Rectal smooth muscle tissue (tissue), 1 donor: ENCODE data around the gene FREM2.

Experiments
- H3K27ac ChIP-seq: one replicate; pipeline ENCODE4 v1.7.0; 2013; ENCODE audit warnings: low read depth, low read length, inconsistent platforms
- H3K27me3 ChIP-seq: one replicate; pipeline ENCODE4 v1.7.0; 2013; ENCODE audit warnings: low read length; ENCODE audit not compliant: control insufficient read depth, insufficient read depth
- H3K36me3 ChIP-seq: one replicate; pipeline ENCODE4 v1.7.0; 2013; ENCODE audit warnings: low read length; ENCODE audit not compliant: control insufficient read depth, insufficient read depth
- H3K4me1 ChIP-seq: one replicate; pipeline ENCODE4 v1.7.0; 2013; ENCODE audit warnings: low read length; ENCODE audit not compliant: control insufficient read depth, insufficient read depth
- H3K4me3 ChIP-seq: one replicate; pipeline ENCODE4 v1.7.0; 2013; ENCODE audit warnings: low read length
- H3K9ac ChIP-seq: one replicate; pipeline ENCODE4 v1.7.0; 2013; ENCODE audit warnings: low read length

The FREM2 gene

DNA sequence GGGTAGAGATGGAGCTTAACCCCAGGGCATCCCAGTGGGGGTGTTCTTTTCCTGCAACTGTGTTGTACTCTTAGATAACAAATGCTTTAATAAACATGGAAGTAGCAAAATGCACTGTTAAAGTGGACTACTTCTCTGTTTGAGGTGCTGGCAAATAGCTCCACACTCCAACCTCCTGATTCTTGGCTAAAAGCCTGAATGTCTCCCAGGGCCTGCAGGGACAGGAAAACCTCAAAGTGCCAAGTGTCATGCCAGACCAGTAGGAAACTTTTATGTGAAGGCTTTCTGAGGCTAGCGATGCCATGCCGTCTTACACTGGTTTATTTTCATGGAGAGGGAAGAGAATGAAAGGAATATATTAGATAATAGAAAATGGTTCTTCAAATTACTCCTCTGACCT lies 6.8 kb downstream of the FREM2 start:
- Histone ChIP-seq H3K4me3 (no peak overlapping the region), H3K27me3 (no peaks in the 10 kb centered on the region), H3K36me3 (no peaks in the 10 kb centered on the region), H3K9ac (no peak overlapping the region), H3K27ac (no peak overlapping the region), H3K4me1 (no peaks in the 10 kb centered on the region)

DNA sequence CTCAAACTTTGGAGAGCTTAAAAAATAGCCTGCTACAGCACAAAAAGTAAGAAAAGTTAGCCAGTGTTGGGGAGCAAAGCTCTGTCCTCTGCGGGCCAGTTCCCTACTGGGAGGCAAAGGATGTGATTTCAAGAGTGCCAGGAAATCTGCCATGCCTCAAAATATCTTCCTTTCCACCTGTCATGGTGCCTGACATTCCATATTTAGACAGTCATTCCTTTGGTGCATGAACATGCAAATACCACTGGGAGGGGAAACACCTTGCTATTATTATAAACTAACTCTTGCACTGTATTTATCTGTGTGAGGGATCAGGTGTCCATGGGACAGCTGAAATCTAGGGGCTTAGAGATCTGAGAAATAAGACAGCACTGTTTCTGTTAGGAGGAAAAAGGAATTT lies 10.3 kb downstream of the FREM2 start:
- Histone ChIP-seq H3K27me3 (no peaks in the 10 kb centered on the region), H3K9ac (no peak overlapping the region), H3K4me3 (no peak overlapping the region), H3K36me3 (no peaks in the 10 kb centered on the region), H3K27ac (no peak overlapping the region), H3K4me1 (no peaks in the 10 kb centered on the region)

DNA sequence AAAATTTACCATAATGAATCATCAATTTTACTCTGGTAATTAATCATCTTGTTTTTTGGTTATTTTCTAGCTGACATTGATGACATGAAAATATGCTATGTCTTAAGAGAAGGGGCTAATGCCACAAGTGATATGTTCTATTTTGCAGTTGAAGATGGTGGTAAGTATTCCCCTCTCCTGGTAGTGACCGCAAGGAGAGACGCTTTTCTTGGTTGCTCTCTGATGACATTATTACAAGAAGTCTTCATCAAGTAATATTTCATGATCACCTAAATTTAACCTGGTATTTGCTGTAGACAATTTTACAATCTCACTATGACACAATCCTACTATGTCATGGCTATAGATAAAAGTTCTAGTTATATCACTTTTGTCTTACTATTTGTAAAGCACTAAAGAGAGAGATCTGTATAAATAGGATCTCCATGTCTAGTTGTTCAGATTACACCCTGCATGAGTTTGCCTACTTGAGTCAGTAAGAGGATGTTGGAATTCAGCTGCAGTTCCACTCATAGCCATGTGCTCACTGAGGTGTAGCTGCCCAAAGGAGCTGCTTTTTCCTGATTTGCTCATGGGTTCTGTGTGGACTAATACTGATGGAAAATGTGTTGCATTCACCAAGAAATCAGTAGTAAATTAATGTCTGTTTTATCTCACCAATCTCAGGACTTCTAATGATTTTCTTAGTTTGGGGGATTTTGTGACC lies 10.9 kb downstream of the FREM2 start:
- H3K27me3 ChIP-seq = no peaks in the 10 kb centered on the region
- no peaks in the 10 kb centered on the region for H3K4me1 ChIP-seq
- H3K4me3 ChIP-seq = no peak overlapping the region
- no peak overlapping the region for H3K9ac ChIP-seq
- no peak overlapping the region for H3K27ac ChIP-seq
- no peaks in the 10 kb centered on the region for H3K36me3 ChIP-seq

DNA sequence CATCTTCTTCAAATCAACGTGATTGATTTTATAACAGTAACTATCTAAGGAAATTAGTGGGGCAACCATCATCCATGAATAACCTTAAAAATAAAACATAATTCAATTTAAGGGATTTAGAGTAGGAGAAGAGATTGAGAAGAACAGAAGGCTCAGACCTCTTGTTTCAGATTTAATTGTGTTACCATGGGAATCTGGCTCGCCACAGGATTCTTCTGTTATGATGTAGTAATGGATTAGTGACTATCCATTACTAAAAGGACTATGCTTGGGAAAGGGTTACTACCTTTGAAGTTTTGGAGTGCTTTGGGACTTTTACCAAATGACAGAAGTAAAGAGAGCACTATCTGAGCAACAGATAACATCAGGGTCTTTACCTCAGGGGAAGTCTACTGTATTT lies 13.2 kb downstream of the FREM2 start:
- Histone ChIP-seq H3K4me3 (no peak overlapping the region), H3K27ac (no peak overlapping the region), H3K27me3 (no peaks in the 10 kb centered on the region), H3K36me3 (no peaks in the 10 kb centered on the region), H3K4me1 (no peaks in the 10 kb centered on the region), H3K9ac (no peak overlapping the region)

DNA sequence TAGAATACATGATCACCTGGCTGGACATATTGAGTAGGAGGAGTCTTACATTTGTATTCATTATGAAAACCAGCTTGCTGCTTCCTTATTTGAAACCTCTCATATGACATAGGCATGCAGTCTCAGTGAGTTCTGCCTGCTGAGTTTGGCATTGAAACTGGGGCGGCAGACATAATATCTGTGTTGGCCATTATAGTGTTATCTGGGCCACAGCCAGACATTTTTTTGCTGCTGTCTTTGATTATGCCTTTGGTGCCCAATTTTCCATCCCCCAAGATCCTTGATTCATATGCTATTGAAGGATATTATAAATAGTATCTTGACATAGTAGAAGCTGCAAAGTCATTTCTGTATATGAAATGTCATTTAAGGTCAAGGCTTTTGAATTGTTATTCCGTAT lies 15.8 kb downstream of the FREM2 start:
- Histone ChIP-seq H3K9ac (no peak overlapping the region), H3K27me3 (no peaks in the 10 kb centered on the region), H3K36me3 (no peaks in the 10 kb centered on the region), H3K4me1 (no peaks in the 10 kb centered on the region), H3K4me3 (no peak overlapping the region), H3K27ac (no peak overlapping the region)

DNA sequence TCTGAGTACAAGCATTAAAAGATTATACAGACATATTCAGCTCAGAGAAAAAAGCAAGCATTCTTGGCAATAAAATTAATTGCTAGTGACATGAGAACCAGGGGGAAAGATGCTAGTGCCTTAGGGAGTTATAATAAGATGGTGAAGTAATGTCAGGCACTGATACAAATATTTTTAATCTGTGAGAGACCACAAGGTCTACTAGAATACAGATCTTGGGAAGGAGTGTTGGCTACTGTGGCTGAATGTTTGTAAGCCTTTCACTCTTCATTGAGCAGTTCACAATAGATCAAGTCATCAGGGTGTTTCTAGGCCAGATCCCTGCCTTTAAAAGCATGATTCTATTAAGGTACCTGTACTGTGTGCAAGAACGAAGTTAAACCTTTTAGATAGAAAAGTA lies 16.4 kb downstream of the FREM2 start:
- Histone ChIP-seq H3K9ac (no peak overlapping the region), H3K27me3 (no peaks in the 10 kb centered on the region), H3K4me3 (no peak overlapping the region), H3K4me1 (no peaks in the 10 kb centered on the region), H3K27ac (no peak overlapping the region), H3K36me3 (no peaks in the 10 kb centered on the region)

DNA sequence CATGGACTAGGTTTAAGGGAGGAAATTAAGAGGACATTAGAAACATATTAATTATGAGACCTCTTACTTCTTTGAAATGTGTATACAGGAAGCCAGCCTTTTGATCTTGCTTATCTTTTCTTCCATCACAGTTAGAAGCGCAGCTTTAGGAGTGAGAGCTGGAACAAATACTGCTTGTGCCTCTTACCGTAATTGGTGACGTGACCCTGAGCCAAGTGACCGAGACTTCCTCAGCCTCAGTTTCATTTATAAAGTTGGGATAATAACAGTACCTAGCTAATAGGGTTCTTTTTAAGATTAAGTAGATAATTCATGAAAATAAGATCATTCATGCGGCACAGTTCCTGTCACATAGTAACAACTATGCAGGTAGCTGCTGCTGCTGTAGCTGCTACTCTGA lies 18.5 kb downstream of the FREM2 start:
- Histone ChIP-seq H3K9ac (no peak overlapping the region), H3K27me3 (no peaks in the 10 kb centered on the region), H3K4me3 (no peak overlapping the region), H3K4me1 (no peaks in the 10 kb centered on the region), H3K27ac (peak overlapping the region; percentile 56), H3K36me3 (no peaks in the 10 kb centered on the region)

DNA sequence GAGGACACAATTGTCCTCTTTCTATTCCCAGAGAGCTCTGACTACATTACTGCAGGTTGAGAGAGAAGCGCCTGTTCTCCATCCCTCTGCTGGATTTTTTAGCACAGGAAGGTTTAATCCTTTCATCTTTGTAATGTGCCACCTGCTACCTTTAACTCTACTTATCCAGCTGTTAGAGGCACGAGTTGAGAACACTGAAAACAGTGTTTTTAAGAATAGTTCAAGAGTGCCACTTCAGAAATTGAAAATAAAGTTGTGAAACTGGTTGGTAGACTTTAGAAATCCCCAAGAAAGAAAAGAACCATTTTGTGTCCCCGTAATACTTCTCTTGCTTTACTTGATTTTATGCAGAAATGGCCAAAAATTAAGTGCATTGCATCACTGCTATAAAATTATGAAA lies 20.6 kb downstream of the FREM2 start:
- Histone ChIP-seq H3K27ac (no peak overlapping the region), H3K4me3 (no peak overlapping the region), H3K9ac (no peak overlapping the region), H3K27me3 (no peaks in the 10 kb centered on the region), H3K36me3 (no peaks in the 10 kb centered on the region), H3K4me1 (no peaks in the 10 kb centered on the region)

DNA sequence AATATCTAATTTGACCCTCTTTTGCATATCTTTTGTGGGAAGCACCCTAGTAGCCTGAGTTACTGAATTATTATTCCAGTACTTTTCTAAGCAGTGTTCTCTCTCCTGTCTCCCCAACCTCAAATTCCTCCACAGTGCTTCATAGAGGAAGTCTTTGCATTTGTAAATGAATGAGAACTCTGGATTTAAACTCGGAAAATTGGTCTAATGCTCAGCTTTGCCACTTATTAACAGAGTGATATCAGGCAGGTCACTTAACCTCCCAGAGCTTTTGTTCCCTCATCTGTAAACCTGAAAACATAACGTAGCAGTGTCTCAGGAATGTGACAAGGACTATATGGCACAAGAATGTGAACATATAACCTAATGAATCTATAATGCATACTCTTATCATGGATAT lies 26.2 kb downstream of the FREM2 start:
- no peak overlapping the region for H3K9ac ChIP-seq
- no peaks in the 10 kb centered on the region for H3K4me1 ChIP-seq
- no peaks in the 10 kb centered on the region for H3K27me3 ChIP-seq
- no peaks in the 10 kb centered on the region for H3K36me3 ChIP-seq
- no peak overlapping the region for H3K4me3 ChIP-seq
- H3K27ac ChIP-seq = no peak overlapping the region

DNA sequence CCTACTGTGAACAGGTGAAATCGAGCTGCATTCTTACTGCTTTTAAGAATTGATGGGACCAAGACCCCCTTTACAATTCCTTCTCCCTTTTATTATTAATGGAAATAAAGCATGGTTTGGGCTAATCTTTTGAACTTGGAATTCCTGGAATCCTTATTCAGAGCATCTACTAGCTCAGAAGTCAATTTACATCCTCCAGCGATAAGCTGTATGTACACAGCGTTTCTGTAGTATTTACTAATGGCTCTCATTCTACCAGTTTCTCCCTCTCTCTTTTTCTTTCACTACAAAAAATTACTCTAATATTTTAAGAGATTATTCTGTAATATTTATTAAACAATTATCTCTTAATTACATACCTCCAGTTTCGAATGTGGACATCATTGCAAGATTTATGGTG lies 31.5 kb downstream of the FREM2 start:
- Histone ChIP-seq H3K9ac (no peak overlapping the region), H3K27me3 (no peaks in the 10 kb centered on the region), H3K27ac (no peak overlapping the region), H3K36me3 (no peaks in the 10 kb centered on the region), H3K4me1 (no peaks in the 10 kb centered on the region), H3K4me3 (no peak overlapping the region)

DNA sequence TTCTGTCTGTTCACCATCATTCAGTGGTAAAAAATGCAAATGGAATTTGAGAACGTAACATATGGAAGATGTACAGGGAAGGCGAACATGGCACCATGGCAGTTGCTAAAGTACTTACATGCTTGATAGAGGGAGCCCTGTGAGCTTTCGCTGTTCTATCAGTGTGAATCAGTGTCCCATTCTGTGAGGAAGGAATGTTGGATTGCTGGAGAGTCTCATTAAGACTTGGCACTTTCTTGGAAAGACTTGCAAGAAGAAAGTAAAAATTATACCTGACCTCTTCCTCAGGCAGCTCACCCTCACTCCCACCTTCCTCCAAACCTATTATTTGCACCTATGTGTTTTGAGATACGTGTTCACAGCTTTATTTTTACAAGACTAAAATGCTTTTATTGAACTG lies 43.5 kb downstream of the FREM2 start:
- H3K4me1 ChIP-seq = peaks cover 3% of the 10 kb centered on the region
- no peaks in the 10 kb centered on the region for H3K36me3 ChIP-seq
- H3K27ac ChIP-seq = no peak overlapping the region
- no peak overlapping the region for H3K4me3 ChIP-seq
- H3K9ac ChIP-seq = no peak overlapping the region
- H3K27me3 ChIP-seq = no peaks in the 10 kb centered on the region

DNA sequence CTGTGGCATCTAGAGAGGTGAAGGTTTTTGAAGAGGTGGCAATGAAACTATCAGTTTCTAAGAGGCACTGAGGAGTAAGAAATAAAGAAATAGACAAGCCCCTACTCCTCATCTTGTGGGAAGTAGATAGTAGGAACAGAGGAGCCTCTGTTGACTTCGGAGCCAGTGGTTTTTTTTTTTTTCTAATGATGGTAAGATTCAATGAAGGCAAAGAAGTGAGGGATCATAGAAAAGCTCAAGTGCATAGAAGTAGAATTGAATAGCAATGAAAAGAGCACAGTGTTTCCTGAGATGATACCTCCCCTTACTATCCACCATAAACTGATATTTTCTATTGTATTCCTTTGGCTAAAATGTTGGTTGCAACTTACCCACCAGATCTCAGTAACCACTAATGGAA lies 46.3 kb downstream of the FREM2 start:
- no peaks in the 10 kb centered on the region for H3K36me3 ChIP-seq
- no peaks in the 10 kb centered on the region for H3K27me3 ChIP-seq
- no peak overlapping the region for H3K27ac ChIP-seq
- no peak overlapping the region for H3K9ac ChIP-seq
- H3K4me1 ChIP-seq = peaks cover 3% of the 10 kb centered on the region
- H3K4me3 ChIP-seq = no peak overlapping the region

DNA sequence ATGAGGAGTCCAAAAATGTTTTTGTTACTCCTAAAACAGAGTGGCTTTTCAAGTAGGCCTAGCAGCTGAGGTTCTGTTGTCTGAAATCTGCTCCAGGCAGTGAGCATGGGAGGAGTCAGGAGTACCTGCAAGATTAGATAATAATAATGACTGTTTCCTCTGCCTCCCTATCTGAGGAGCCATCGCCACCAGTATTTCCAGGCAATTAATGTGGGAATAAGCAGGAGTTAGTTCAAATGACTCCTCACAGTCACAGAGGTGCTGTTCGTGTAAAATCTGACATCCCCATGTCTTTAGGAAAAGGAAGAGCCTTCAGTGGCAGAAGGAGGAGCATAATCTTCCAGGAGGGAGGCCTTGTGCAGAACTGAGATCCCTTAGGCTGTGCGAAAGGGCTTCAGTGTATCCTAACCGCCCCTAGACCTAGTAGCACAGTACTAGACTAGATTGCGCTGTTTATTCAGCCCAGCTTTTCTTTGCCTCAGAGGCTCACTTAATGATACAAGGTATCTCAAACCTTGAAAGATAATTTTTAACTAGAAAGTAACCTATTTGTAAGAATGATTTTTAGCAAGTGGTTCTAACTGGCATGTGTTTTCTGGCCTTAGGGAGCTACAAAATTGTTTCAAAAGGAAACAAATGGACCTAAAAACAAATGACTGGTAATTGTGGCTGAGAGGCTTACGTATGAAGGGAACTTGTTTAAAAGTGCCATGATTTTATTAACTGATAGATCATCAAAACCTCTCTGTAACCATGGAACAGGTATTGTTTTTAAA lies 49.0 kb downstream of the FREM2 start:
- Histone ChIP-seq H3K9ac (no peak overlapping the region), H3K36me3 (no peaks in the 10 kb centered on the region), H3K27me3 (no peaks in the 10 kb centered on the region), H3K27ac (peak overlapping the region; percentile 7), H3K4me1 (no peaks in the 10 kb centered on the region), H3K4me3 (no peak overlapping the region)
